HFFc6 (cell line): ENCODE results near the gene CHMP1B. TPM values are rescaled to one million over a fixed set of nuclear protein-coding genes. Genes with fewer than 3 reads are reported as not detected.

Experiments
- DNase-seq: peaks from one replicate; pipeline ENCODE4 v3.0.0-alpha.2; 2018
- H3K27ac Mint-ChIP-seq: 2 replicates; pipeline ENCODE4 v1.8.0; 2020; ENCODE audit warnings: mild to moderate bottlenecking, mixed read lengths
- H3K27me3 Mint-ChIP-seq: 2 replicates; pipeline ENCODE4 v1.8.0; 2021; ENCODE audit warnings: mild to moderate bottlenecking, moderate library complexity, mixed read lengths; ENCODE audit not compliant: insufficient read depth
- H3K36me3 Mint-ChIP-seq: 2 replicates; pipeline ENCODE4 v1.8.0; 2021; ENCODE audit warnings: low read depth, mixed read lengths
- H3K4me1 Mint-ChIP-seq: 2 replicates; pipeline ENCODE4 v1.8.0; 2020; ENCODE audit warnings: low read depth, mixed read lengths
- H3K4me3 Mint-ChIP-seq: 2 replicates; pipeline ENCODE4 v1.8.0; 2020; ENCODE audit warnings: mild to moderate bottlenecking, moderate library complexity, mixed read lengths
- H3K9me3 Mint-ChIP-seq: 2 replicates; pipeline ENCODE4 v1.8.0; 2020; ENCODE audit warnings: mild to moderate bottlenecking, mixed read lengths
- CTCF ChIP-seq: fragments of 200-600 bp; sonication (generic); IDR thresholded peaks from 2 replicates; pipeline ENCODE4 v1.5.0; 2021; ENCODE audit warnings: antibody characterized with exemption, mild to moderate bottlenecking
- total RNA-seq, 6 experiments: library from RNA; stranded (reverse); fragmentation: NEBNext Ultra II Directional; extraction: Animal tissue kit (Norgen Biotek cat#: 25700); gene quantifications; 2 replicates in 1 of 6; 3 replicates in 5 of 6; pipeline ENCODE4 v1.2.3, GENCODE V29; 2021

CHMP1B gene
- total RNA-seq, 6 experiments from 2014 or later, result 30.9 to 33.7 (median 32.5) TPM

- peak; percentile 33 for DNase-seq
- H3K27me3 Mint-ChIP-seq, result peaks cover 8% of the 10 kb centered on the region
- H3K36me3 Mint-ChIP-seq, result peaks cover 7% of the 10 kb centered on the region; the same call in 1 of the 2 replicates
Measured at GRCh38 chr18:11872479-11873136, 21.4 kb downstream of the CHMP1B start.

GRCh38 chr18:11873670-11874340 lies 22.6 kb downstream of the CHMP1B start:
- Mint-ChIP-seq H3K4me3 (no peak overlapping the region), H3K9me3 (peaks cover 8% of the 10 kb centered on the region; the same call in 1 of the 2 replicates), H3K27ac (no peak overlapping the region), H3K36me3 (peaks cover 7% of the 10 kb centered on the region; the same call in 1 of the 2 replicates), H3K27me3 (peaks cover 9% of the 10 kb centered on the region), H3K4me1 (peaks cover 4% of the 10 kb centered on the region; the same call in 1 of the 2 replicates)
- TF ChIP-seq CTCF, result no peak
- no peak for DNase-seq

More at GRCh38 chr18:11872479-11873136, 21.4 kb downstream of the CHMP1B start:
- Mint-ChIP-seq H3K9me3 (peaks cover 8% of the 10 kb centered on the region; the same call in 1 of the 2 replicates), H3K27ac (no peak overlapping the region), H3K4me1 (peaks cover 4% of the 10 kb centered on the region; the same call in 1 of the 2 replicates), H3K4me3 (no peak overlapping the region)
- TF ChIP-seq CTCF, result peak; percentile 63

GRCh38 chr18:11874676-11875075 lies 23.5 kb downstream of the CHMP1B start:
- DNase-seq, result no peak
- TF ChIP-seq CTCF, result no peak
- no peak overlapping the region for H3K4me3 Mint-ChIP-seq
- no peak overlapping the region for H3K27ac Mint-ChIP-seq
- peaks cover 8% of the 10 kb centered on the region; the same call in 1 of the 2 replicates for H3K9me3 Mint-ChIP-seq
- peaks cover 4% of the 10 kb centered on the region; the same call in 1 of the 2 replicates for H3K4me1 Mint-ChIP-seq
- peaks cover 7% of the 10 kb centered on the region; the same call in 1 of the 2 replicates for H3K36me3 Mint-ChIP-seq
- H3K27me3 Mint-ChIP-seq, result peaks cover 9% of the 10 kb centered on the region

- H3K27me3 Mint-ChIP-seq, result peaks cover 8% of the 10 kb centered on the region
- no peak overlapping the region for H3K27ac Mint-ChIP-seq
- H3K36me3 Mint-ChIP-seq, result peaks cover 7% of the 10 kb centered on the region; the same call in 1 of the 2 replicates
- TF ChIP-seq CTCF, result no peak
- H3K4me3 Mint-ChIP-seq, result no peak overlapping the region
- no peak for DNase-seq
- peaks cover 7% of the 10 kb centered on the region; the same call in 1 of the 2 replicates for H3K4me1 Mint-ChIP-seq
- peaks cover 8% of the 10 kb centered on the region; the same call in 1 of the 2 replicates for H3K9me3 Mint-ChIP-seq
Measured at GRCh38 chr18:11877497-11878135, 26.4 kb downstream of the CHMP1B start.

GRCh38 chr18:11880586-11881304 lies 29.5 kb downstream of the CHMP1B start:
- peaks cover 1% of the 10 kb centered on the region for H3K27me3 Mint-ChIP-seq
- no peak overlapping the region; the same call in 1 of the 2 replicates for H3K27ac Mint-ChIP-seq
- H3K36me3 Mint-ChIP-seq, result peaks cover 9% of the 10 kb centered on the region; the same call in 1 of the 2 replicates
- no peak for TF ChIP-seq CTCF
- H3K4me1 Mint-ChIP-seq, result peaks cover 21% of the 10 kb centered on the region
- no peak for DNase-seq
- no peak overlapping the region for H3K4me3 Mint-ChIP-seq
- H3K9me3 Mint-ChIP-seq, result peaks cover 2% of the 10 kb centered on the region; the same call in 1 of the 2 replicates
